ENCODE data around the gene SSR1.

- TF ChIP-seq CTCF (IDR thresholded peaks at IDR 0.05; ENCODE audit: poor library complexity, severe bottlenecking): no peak
- TF ChIP-seq POLR2AphosphoS5 (IDR thresholded peaks at IDR 0.05): no peak
Observed at GRCh38 chr6:7261852-7262461, 51.0 kb downstream of the SSR1 start.

Data from neural cell (in vitro differentiated cells).